Liver (tissue), 9 donors: ENCODE measurements around the gene SPTB. TPM values are rescaled to one million over a fixed set of nuclear protein-coding genes. Genes with fewer than 3 reads are reported as not detected.

ENCODE experiments used
- DNase-seq: peaks from one replicate; pipeline ENCODE4 v3.0.0-alpha.2; 2017; ENCODE audit warnings: low spot score
- H3K27ac ChIP-seq, 2 donors: one replicate each; pipeline ENCODE4 v1.7.0; 2013; ENCODE audit warnings: inconsistent platforms in 2 of 2, low read length in 2 of 2, control low read depth in 1 of 2, low read depth in 1 of 2, mild to moderate bottlenecking in 1 of 2
- H3K27me3 ChIP-seq, 4 donors: one replicate each; pipeline versions ENCODE4 v1.6.1 to v1.7.0; 2013; ENCODE audit warnings: low read length in 3 of 4, inconsistent platforms in 1 of 4, mild to moderate bottlenecking in 1 of 4, moderate library complexity in 1 of 4; ENCODE audit not compliant: control insufficient read depth in 4 of 4, insufficient read depth in 4 of 4
- H3K36me3 ChIP-seq, 4 donors: one replicate each; pipeline versions ENCODE4 v1.6.1 to v1.7.0; 2013; ENCODE audit warnings: low read length in 3 of 4, mild to moderate bottlenecking in 3 of 4, low read depth in 1 of 4, moderate library complexity in 1 of 4; ENCODE audit not compliant: control insufficient read depth in 4 of 4, insufficient read depth in 3 of 4
- H3K4me1 ChIP-seq, 4 donors: one replicate each; pipeline versions ENCODE4 v1.6.1 to v1.7.0; 2013; ENCODE audit warnings: low read length in 3 of 4, mild to moderate bottlenecking in 3 of 4, moderate library complexity in 1 of 4; ENCODE audit not compliant: control insufficient read depth in 4 of 4, insufficient read depth in 4 of 4
- H3K4me3 ChIP-seq, 3 donors: one replicate each; pipeline versions ENCODE4 v1.6.1 to v1.7.0; 2013; ENCODE audit warnings: low read length in 3 of 3, control low read depth in 1 of 3, low read depth in 1 of 3, mild to moderate bottlenecking in 1 of 3
- H3K9ac ChIP-seq, 2 donors: one replicate each; pipeline ENCODE4 v1.7.0; 2013; ENCODE audit warnings: low read length in 2 of 2, mild to moderate bottlenecking in 2 of 2, moderate library complexity in 2 of 2, control low read depth in 1 of 2, low read depth in 1 of 2
- H3K9me3 ChIP-seq, 4 donors: one replicate each; pipeline versions ENCODE4 v1.6.1 to v1.7.0; 2013; ENCODE audit warnings: low read length in 3 of 4; ENCODE audit not compliant: control insufficient read depth in 4 of 4
- FOXA1 ChIP-seq: IDR thresholded peaks from 2 replicates; pipeline ENCODE4 v1.6.1; 2016; ENCODE audit warnings: antibody characterized with exemption
- FOXA2 ChIP-seq: IDR thresholded peaks from 2 replicates; pipeline ENCODE4 v1.6.1; 2016; ENCODE audit warnings: antibody characterized with exemption
- GABPA ChIP-seq, 2 donors: IDR thresholded peaks in 1 of 2; conservative IDR thresholded peaks in 1 of 2; 2 replicates each; pipeline ENCODE4 v1.6.1; 2016; ENCODE audit warnings: antibody characterized with exemption in 2 of 2, mild to moderate bottlenecking in 1 of 2, moderate library complexity in 1 of 2
- HNF4A ChIP-seq, 2 donors: conservative IDR thresholded peaks; 2 replicates each; pipeline ENCODE4 v1.6.1; 2016; ENCODE audit warnings: antibody characterized with exemption in 2 of 2, mild to moderate bottlenecking in 2 of 2
- HNF4G ChIP-seq: IDR thresholded peaks from 2 replicates; pipeline ENCODE4 v1.6.1; 2016; ENCODE audit warnings: antibody characterized with exemption
- JUND ChIP-seq, 2 donors: IDR thresholded peaks; 2 replicates each; pipeline ENCODE4 v1.6.1; 2016; ENCODE audit warnings: antibody characterized with exemption in 2 of 2
- RAD21 ChIP-seq, 2 donors: IDR thresholded peaks; 2 replicates each; pipeline ENCODE4 v1.6.1; 2016; ENCODE audit warnings: antibody characterized with exemption in 2 of 2, mild to moderate bottlenecking in 2 of 2
- REST ChIP-seq: IDR thresholded peaks from 2 replicates; pipeline ENCODE4 v1.6.1; 2016; ENCODE audit warnings: antibody characterized with exemption, mild to moderate bottlenecking
- RXRA ChIP-seq, 2 donors: IDR thresholded peaks; 2 replicates each; pipeline ENCODE4 v1.6.1; 2017 to 2018; ENCODE audit warnings: antibody characterized with exemption in 2 of 2, mild to moderate bottlenecking in 1 of 2
- SP1 ChIP-seq: IDR thresholded peaks from 2 replicates; pipeline ENCODE4 v1.6.1; 2018; ENCODE audit warnings: antibody characterized with exemption, mild to moderate bottlenecking
- TAF1 ChIP-seq: conservative IDR thresholded peaks from 2 replicates; pipeline ENCODE4 v1.6.1; 2016; ENCODE audit warnings: antibody characterized with exemption, mild to moderate bottlenecking
- YY1 ChIP-seq: IDR thresholded peaks from 2 replicates; pipeline ENCODE4 v1.6.1; 2016; ENCODE audit warnings: antibody characterized with exemption, mild to moderate bottlenecking
- WGBS: extraction: QIAGEN DNeasy Blood & Tissue Kit; methylation state at CpG from one replicate; pipeline ENCODE4 v1.1.7; 2013; 5-methylcytosine and 5-hydroxymethylcytosine counted together
- polyA plus RNA-seq, 2 donors: library from polyadenylated mRNA; stranded (reverse) in 1 of 2; unstranded in 1 of 2; fragments of 200-250 nt in 1 of 2; fragments of >200 nt in 1 of 2; fragmentation: Nextera tagmentation in 1 of 2; extraction: Ambion mirVana in 1 of 2; gene quantifications; one replicate each; pipeline versions ENCODE4 v1.2.1 to v1.2.3, GENCODE V29; 2013 to 2015
- total RNA-seq, 2 donors: library from RNA; depleted of rRNA; stranded (reverse); fragments of >200 nt; gene quantifications; one replicate each; pipeline ENCODE4 v1.2.3, GENCODE V29; 2014
- TF ChIP-seq, protein P1 (sequence below): IDR thresholded peaks from 2 replicates; pipeline ENCODE4 v1.6.1; 2016; ENCODE audit warnings: antibody characterized with exemption
- TF ChIP-seq, protein P2 (sequence below): IDR thresholded peaks from 2 replicates; pipeline ENCODE4 v1.6.1; 2016; ENCODE audit warnings: antibody characterized with exemption
- TF ChIP-seq, protein P3 (sequence below): IDR thresholded peaks from 2 replicates; pipeline ENCODE4 v1.6.1; 2016; ENCODE audit warnings: antibody characterized with exemption
- TF ChIP-seq, protein P4 (sequence below): fragments of 150-350 bp; IDR thresholded peaks from 2 replicates; pipeline ENCODE4 v1.5.1; 2017; ENCODE audit warnings: improper control_type of control experiment, low read depth, low read length; ENCODE audit not compliant: missing input control
- donor health status: healthy.
- donor health status: healthy.
- donor health status: healthy.
- donor health status: healthy.
- donor health status: healthy.

Gene SPTB
- total and polyA plus RNA-seq, 4 donors, result 0.12 to 332 (median 0.26) TPM

DNA sequence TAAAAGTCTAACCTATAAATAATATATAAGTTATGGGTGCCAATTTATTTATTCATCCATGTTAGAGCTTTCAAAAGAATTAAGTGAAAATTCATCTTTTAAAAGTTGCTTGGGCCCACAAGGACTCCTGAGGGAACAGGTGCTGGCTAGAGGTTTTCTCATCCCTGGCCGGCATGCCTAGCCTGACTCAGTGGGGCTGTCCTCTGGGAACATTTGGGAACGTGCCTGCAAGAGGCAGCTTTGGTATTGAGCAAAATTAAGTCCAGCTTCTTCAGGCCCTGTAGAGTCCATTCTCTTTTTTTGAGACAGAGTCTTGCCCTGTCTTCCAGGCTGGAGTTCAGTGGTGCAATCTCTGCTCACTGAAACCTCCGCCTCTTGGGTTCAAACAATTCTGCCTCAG, 44.7 kb downstream of the SPTB start:
- Histone ChIP-seq H3K9me3 (no peaks in the 10 kb centered on the region), H3K27ac (no peak overlapping the region), H3K27me3 (no peaks in the 10 kb centered on the region), H3K4me1 (no peaks in the 10 kb centered on the region), H3K36me3 (no peaks in the 10 kb centered on the region), H3K4me3 (no peak overlapping the region), H3K9ac (no peak overlapping the region)
- 76% methylated on average over 3 of the region's 3 CpGs for WGBS
- no peak for DNase-seq
- no peak for TF ChIP-seq HNF4G

DNA sequence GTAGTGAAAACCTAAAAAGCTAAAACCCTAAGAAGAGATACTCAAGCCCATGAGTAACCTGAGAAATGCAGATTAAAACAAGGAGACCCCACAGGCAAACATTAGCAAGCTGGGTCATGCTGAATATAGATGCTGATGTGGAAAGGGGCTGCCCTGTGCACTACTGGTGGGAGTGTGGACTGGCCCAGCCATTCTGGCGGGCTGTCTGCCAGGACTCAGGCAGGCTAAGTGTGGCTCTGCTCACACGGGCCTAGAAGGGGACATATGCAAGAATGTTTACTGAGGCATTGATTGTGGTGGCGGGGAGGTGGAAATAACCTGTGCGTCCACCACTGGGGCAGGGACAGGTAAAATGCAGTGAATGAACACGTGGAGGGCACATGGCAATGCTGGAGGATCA, 48.3 kb downstream of the SPTB start:
- TF ChIP-seq GABPA (IDR thresholded peaks at IDR 0.05 in 1 of 2, conservative IDR thresholded peaks at IDR 0.05 in 1 of 2) (no peak), TAF1 (no peak), JUND (IDR thresholded peaks at IDR 0.05) (no peak), RAD21 (IDR thresholded peaks at IDR 0.05) (no peak), FOXA2 (no peak), HNF4G (no peak)
- TF ChIP-seq, protein P1, sequence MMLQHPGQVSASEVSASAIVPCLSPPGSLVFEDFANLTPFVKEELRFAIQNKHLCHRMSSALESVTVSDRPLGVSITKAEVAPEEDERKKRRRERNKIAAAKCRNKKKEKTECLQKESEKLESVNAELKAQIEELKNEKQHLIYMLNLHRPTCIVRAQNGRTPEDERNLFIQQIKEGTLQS, result no peak
- Histone ChIP-seq H3K4me3 (no peak overlapping the region), H3K27ac (no peak overlapping the region), H3K9me3 (no peaks in the 10 kb centered on the region), H3K27me3 (no peaks in the 10 kb centered on the region), H3K4me1 (no peaks in the 10 kb centered on the region), H3K36me3 (no peaks in the 10 kb centered on the region), H3K9ac (no peak overlapping the region)
- DNase-seq, result no peak
- WGBS, result 74% methylated on average over 5 of the region's 5 CpGs

- Histone ChIP-seq H3K9me3 (no peaks in the 10 kb centered on the region), H3K27ac (no peak overlapping the region), H3K9ac (no peak overlapping the region), H3K4me1 (no peaks in the 10 kb centered on the region), H3K36me3 (no peaks in the 10 kb centered on the region), H3K27me3 (no peaks in the 10 kb centered on the region), H3K4me3 (no peak overlapping the region)
- TF ChIP-seq, protein P2, sequence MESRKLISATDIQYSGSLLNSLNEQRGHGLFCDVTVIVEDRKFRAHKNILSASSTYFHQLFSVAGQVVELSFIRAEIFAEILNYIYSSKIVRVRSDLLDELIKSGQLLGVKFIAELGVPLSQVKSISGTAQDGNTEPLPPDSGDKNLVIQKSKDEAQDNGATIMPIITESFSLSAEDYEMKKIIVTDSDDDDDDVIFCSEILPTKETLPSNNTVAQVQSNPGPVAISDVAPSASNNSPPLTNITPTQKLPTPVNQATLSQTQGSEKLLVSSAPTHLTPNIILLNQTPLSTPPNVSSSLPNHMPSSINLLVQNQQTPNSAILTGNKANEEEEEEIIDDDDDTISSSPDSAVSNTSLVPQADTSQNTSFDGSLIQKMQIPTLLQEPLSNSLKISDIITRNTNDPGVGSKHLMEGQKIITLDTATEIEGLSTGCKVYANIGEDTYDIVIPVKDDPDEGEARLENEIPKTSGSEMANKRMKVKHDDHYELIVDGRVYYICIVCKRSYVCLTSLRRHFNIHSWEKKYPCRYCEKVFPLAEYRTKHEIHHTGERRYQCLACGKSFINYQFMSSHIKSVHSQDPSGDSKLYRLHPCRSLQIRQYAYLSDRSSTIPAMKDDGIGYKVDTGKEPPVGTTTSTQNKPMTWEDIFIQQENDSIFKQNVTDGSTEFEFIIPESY, result no peak
- TF ChIP-seq, protein P1, result no peak
- no peak for TF ChIP-seq SP1
- TF ChIP-seq HNF4A (conservative IDR thresholded peaks at IDR 0.05), result no peak
- no peak for TF ChIP-seq JUND (IDR thresholded peaks at IDR 0.05)
- TF ChIP-seq FOXA1, result no peak
- TF ChIP-seq RXRA (IDR thresholded peaks at IDR 0.05), result no peak
- no peak for TF ChIP-seq REST
- no peak for TF ChIP-seq TAF1
- no peak for TF ChIP-seq YY1
- TF ChIP-seq RAD21 (IDR thresholded peaks at IDR 0.05), result no peak
- no peak for TF ChIP-seq GABPA (IDR thresholded peaks at IDR 0.05 in 1 of 2, conservative IDR thresholded peaks at IDR 0.05 in 1 of 2)
- TF ChIP-seq, protein P3, sequence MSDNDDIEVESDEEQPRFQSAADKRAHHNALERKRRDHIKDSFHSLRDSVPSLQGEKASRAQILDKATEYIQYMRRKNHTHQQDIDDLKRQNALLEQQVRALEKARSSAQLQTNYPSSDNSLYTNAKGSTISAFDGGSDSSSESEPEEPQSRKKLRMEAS, result no peak
- TF ChIP-seq, protein P4, sequence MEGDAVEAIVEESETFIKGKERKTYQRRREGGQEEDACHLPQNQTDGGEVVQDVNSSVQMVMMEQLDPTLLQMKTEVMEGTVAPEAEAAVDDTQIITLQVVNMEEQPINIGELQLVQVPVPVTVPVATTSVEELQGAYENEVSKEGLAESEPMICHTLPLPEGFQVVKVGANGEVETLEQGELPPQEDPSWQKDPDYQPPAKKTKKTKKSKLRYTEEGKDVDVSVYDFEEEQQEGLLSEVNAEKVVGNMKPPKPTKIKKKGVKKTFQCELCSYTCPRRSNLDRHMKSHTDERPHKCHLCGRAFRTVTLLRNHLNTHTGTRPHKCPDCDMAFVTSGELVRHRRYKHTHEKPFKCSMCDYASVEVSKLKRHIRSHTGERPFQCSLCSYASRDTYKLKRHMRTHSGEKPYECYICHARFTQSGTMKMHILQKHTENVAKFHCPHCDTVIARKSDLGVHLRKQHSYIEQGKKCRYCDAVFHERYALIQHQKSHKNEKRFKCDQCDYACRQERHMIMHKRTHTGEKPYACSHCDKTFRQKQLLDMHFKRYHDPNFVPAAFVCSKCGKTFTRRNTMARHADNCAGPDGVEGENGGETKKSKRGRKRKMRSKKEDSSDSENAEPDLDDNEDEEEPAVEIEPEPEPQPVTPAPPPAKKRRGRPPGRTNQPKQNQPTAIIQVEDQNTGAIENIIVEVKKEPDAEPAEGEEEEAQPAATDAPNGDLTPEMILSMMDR, result no peak
- no peak for TF ChIP-seq FOXA2
- WGBS, result 88% methylated on average over 1 of the region's 1 CpG
- no peak for DNase-seq
These were observed 48.7 kb downstream of the SPTB start for GRCh38 chr14:64830961-64831360.
